GM18502 (cell line): ENCODE results near the gene RAB8A.

ENCODE experiments used
- ATAC-seq: cut with Tn5 transposase; IDR thresholded peaks from one replicate; pipeline ENCODE4 v1.9.1; 2021; ENCODE audit warnings: mild to moderate bottlenecking; ENCODE audit not compliant: unreplicated experiment, poor library complexity

Gene RAB8A

GRCh38 chr19:16136185-16136999, 24.7 kb downstream of the RAB8A start:
- no peak for ATAC-seq

DNA sequence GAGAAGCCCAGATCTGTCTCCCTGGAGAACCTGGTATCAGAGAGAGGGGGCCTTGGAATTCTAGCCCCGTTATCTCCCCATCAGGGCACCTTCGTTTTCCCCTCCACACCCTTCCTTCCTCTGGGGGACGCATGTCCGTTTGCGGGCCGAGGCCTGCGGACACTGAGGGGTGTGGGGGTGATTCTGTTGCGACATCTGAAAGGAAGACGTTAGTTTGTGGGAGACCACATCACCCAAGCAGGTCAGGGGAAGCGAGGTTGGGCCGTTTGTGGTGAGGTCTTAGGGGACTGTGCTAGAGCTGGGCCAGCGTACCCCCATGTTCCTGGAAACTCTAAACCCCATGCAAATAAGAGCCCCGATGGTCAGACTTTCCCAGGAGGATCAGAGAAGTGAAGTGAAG, 28.1 kb downstream of the RAB8A start:
- ATAC-seq, result no peak

- peak; percentile 45 for ATAC-seq
Observed at GRCh38 chr19:16141043-16141442, 29.4 kb downstream of the RAB8A start.

GRCh38 chr19:16142032-16142580, 30.4 kb downstream of the RAB8A start:
- ATAC-seq, result no peak

DNA sequence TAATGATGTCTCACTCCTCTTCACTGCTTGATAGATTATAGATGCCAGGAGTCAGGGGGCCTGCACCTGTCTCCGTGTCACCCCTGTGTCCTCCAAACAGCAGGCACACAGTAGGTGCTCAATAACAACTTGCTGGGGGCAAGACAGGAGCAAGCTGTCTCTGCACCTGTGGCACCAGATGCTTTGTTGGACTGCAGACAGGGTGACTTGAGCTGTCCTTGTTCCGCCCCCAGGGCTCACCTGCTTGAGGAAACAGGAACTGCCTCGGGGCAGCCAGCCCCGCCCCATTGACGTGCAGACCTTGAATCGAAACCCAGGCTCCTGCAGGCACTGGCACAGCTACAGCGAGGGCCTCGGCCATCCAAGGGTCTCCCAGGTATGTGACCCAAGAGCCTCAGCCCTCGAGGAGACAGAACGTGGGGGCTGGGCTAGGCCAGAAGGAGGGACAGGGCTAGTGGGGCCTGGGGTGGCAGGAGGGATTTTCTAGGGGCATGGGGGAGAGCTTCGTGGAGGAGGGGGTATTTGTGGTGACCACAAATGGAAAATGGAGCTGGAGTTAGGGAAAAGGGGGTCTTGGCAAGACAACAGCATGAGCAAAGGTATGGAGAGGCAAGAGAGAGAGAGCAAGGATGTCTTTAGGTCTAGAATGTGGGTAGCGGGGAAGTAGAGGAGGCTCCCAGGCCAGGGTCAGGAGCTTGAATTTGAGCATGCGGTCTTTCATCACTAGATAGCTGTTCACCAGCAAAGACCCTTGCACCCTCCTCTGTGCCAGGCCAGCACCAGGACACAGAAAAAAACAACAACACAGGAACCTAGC, 31.9 kb downstream of the RAB8A start, which contains the start of gene HSH2D:
Gene HSH2D (plus strand): TSS at position 287 of the 817 bp plus-strand sequence. CDS start 5,066 bp downstream, outside the sequence.
- ATAC-seq, result peak; percentile 61

- ATAC-seq, result no peak
Observed at GRCh38 chr19:16144216-16144581, 32.5 kb downstream of the RAB8A start.

GRCh38 chr19:16146112-16146511, 34.4 kb downstream of the RAB8A start:
- ATAC-seq, result no peak

GRCh38 chr19:16148443-16149229, 36.9 kb downstream of the RAB8A start:
- ATAC-seq, result no peak

GRCh38 chr19:16153582-16154336, 42.1 kb downstream of the RAB8A start:
- no peak for ATAC-seq

DNA sequence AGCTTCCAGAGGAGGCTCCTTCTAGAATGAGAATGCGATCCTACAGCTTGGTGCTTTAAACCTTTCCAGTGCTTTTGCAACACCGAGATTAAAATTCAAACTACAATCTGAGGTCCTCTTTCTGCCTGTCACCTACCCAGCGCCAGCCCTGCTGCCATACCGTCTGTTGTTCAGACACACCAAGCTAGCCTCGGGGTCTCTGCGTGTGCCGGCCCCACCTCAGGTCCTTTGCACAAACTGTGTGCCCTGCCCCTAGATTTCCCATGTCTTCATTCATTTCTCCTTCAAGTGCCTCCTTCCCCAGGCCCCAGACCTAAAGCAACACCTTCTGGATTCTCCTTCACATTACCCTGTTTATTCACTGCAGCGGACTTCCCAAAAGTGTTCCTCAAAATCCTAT, 42.9 kb downstream of the RAB8A start:
- no peak for ATAC-seq

DNA sequence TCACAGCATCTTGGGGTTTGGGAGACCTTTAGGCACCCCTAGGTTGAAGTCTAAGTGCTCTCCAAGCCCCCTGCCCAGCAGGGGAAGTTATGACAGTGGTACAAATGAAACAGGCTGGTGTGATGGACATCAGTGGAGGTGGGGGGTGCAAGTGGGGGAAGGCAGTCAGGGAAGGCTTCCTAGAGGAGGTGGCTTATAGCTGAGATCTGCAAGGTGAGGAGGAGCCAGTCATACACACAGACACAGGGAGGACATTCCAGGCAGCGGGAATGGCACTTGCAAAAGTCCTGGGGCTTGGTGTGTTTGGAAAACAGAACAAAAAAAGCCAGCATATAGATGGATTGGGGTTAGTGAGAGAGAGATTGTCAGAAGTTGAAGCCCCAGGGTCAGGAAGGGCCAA, 43.4 kb downstream of the RAB8A start:
- ATAC-seq, result no peak

- ATAC-seq, result no peak
Observed at GRCh38 chr19:16156904-16157303, 45.2 kb downstream of the RAB8A start.

DNA sequence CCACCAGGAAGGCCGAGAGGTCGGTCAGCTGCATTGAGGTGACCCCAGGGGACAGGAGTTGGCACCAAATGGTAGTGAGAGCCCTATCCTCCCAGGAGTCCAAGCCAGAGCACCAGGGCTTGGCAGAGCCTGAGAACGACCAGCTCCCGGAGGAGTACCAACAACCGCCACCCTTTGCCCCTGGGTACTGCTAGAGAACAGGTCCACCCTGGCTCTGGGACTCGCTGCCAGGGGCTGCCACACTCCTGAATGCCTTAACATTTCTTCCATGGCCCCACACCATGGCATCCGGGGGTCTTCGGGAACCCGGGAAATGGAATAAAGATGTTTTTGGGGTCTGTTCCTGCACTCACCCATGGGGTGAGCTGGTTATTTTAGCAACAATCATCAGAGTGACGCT, 45.9 kb downstream of the RAB8A start:
- no peak for ATAC-seq

DNA sequence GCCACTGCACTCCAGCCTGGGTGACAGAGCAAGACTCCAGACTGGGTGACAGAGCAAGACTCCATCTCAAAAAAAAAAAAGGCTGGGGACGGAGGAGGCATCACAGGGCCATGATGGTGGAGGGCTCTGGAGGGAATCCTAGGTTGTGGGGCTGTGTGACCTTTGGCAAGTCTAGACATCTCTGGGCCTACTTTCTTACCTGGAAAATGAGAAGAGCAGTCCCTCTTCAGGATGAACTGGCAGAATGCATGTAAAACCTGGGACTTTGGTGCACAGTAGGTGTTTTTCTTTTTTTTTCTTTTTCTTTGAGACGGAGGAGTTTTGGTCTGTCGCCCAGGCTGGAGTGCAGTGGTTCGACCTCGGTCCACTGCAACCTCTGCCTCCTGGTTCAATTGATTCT, 48.0 kb downstream of the RAB8A start:
- ATAC-seq, result no peak

GRCh38 chr19:16160445-16160942, 48.8 kb downstream of the RAB8A start:
- no peak for ATAC-seq

GRCh38 chr19:16160943-16161560, 49.4 kb downstream of the RAB8A start:
- ATAC-seq, result no peak

GRCh38 chr19:16161840-16162239, 50.2 kb downstream of the RAB8A start:
- ATAC-seq, result no peak

GRCh38 chr19:16164222-16164890, 52.7 kb downstream of the RAB8A start:
- no peak for ATAC-seq

GRCh38 chr19:16166417-16166816, 54.7 kb downstream of the RAB8A start:
- no peak for ATAC-seq
